ENCODE data around the gene BLM. TPM values are rescaled to one million over a fixed set of nuclear protein-coding genes. Genes with fewer than 3 reads are reported as not detected.
"Not testable (repeated sequence)": the region's sequence is repeated elsewhere in the genome, so short reads cannot be mapped to it uniquely, and the experiment has no call there.

The BLM gene
- total RNA-seq, 1 experiment from 2014 or later = 12.8 TPM

GRCh38 chr15:90845201-90845949, 128.2 kb downstream of the BLM start:
- no peak for DNase-seq (ENCODE audit: low spot score)

DNA sequence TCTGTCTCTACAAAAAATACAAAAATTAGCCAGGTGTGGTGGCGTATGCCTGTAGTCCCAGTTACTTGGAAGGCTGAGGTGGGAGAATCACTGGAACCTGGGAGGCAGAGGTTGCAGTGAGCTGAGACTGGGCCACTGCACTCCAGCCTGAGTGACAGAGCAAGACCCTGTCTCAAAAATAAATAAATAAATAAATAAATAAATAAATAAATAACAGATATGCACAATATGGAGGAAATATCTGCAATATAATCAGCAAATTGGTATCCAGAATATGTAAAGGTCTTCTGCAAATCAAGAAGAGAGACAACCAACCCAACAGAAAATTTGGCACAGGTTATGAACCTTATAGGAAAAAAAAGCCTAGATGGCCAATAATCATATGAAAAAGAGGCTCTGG, 132.3 kb downstream of the BLM start:
- not testable (repeated sequence) for DNase-seq (ENCODE audit: low spot score)

DNA sequence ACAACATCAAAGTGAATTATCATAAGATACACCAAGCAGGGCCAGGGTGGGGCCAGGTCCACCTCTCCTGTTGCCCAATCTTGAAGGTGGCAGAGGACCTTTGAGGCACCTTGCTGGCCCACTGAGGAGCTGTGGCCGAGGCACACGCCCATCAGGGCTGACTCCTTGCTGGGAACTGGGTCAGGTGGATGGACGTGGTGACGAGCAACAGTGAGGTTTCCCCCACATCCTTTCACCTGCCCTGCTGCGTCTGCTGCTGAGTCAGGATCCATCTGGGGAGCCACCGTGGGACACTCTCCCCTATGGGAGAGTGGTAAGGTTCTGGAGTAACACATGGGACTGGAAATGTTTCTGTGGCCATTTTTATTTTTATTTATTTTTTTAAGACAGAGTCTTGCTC, 134.0 kb downstream of the BLM start:
- DNase-seq (ENCODE audit: low spot score) = no peak

- no peak for DNase-seq (ENCODE audit: low spot score)
Measured at GRCh38 chr15:90851940-90852339, 134.8 kb downstream of the BLM start.

DNA sequence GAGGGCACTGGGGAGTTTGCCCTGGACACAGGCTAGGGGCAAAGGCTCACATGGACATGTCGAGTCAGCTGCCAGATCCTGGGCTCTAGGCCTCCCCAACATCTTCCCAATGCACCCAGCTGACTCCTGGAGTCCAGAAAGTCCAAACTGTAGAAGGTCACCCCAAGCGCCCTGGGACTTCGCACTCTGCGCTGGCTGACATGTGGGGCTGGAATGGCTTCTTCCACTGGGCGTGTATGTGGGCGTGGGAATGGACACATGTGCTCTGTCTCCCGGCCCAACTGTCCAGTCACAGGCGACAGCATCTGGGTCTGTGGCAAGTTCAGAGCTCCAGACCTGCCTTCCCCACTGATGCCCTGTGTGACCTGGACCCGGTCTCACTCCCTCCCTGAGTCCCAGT, 138.0 kb downstream of the BLM start:
- no peak for DNase-seq (ENCODE audit: low spot score)

DNA sequence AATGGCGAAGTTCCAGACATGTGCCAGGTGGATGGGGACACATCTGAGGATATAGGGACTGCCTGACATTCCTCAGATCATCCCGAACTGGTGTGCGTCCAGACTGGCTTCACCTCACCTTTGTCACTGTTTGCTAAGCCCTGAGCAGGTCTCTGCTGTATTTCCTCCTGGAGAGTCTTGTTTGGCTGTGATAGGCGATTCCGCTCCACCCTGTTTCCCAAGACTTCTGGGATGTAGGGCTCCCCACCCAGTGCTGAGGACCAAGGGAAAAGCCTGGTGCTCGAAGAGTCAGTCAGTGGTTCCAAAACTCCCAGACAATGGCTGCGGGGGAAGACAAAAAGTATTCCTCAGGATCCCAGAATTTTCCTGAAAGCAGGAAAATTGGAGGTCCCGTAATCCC, 140.2 kb downstream of the BLM start:
- DNase-seq (ENCODE audit: low spot score) = peak; percentile 89

DNA sequence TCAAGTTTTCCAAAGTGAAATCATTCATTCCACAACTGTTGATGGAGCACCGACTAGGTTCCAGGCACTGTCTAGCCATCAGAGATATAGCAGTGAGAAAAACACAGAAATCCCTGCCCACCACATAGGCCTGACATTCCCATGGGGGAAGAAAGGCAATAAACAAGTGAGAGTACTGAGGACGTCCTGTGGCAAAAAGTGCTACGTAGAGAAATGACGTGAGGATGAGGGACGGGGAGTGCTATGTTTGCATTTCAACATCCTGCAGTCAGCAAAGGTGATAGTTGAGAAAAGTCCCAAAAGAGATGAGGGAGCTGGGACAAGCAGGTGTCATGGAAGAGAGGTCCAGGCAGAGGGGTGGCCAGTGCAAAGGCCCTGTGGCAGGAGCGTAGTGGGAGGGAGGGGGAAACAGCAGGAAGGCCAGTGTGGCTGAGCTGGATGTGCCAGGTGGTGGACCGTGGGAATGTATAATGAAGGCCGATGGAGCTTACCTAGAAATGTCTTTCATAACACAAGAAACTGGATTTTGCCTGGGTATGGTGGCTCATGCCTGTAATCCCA, 140.8 kb downstream of the BLM start:
- no peak for DNase-seq (ENCODE audit: low spot score)

GRCh38 chr15:90859234-90860131, 142.3 kb downstream of the BLM start:
- DNase-seq (ENCODE audit: low spot score) = peak; percentile 37

- peak; percentile 82 for DNase-seq (ENCODE audit: low spot score)
Measured at GRCh38 chr15:90860450-90860849, 143.3 kb downstream of the BLM start.

GRCh38 chr15:90860942-90861675, 144.0 kb downstream of the BLM start:
- DNase-seq (ENCODE audit: low spot score) = peak; percentile 93

GRCh38 chr15:90862487-90862886, 145.3 kb downstream of the BLM start:
- no peak for DNase-seq (ENCODE audit: low spot score)

GRCh38 chr15:90862964-90863778, 146.0 kb downstream of the BLM start:
- no peak for DNase-seq (ENCODE audit: low spot score)

GRCh38 chr15:90863987-90864386, 146.8 kb downstream of the BLM start:
- DNase-seq (ENCODE audit: low spot score) = no peak

- DNase-seq (ENCODE audit: low spot score) = no peak
Measured at GRCh38 chr15:90864507-90864906, 147.4 kb downstream of the BLM start.

DNA sequence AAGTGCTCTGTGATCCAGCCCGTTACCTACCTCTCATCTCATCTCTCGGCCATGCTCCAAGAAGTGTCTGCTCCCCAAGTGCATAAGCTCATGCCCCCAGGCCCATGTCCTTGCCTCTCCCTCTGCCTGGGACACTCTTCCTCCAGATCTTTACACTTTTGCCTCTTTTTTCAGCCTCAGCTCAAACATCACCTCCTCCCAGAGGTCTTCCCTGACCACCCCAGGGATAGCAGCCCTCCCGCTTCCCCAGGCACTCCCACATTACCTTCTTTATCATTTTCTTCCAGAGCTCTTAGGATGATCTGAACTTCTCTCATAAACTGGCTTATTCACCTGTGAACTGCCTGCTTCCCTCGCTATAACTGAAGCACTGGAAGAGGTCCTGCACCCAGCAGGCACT, 148.6 kb downstream of the BLM start:
- DNase-seq (ENCODE audit: low spot score) = no peak

Small RNAs within 50 kb of the gene (small RNA-seq; reads per million reads assigned to genes)
- gene RF00093 (not detected), gene RN7SL363P (not detected)

Other genes starting within 250 kb of the BLM start
- gene CRTC3, start 187.4 kb upstream of the BLM start, total RNA-seq (2014; rRNA removed; shearing (Covaris generic)) = 6.5 and 7.3 TPM in 2 replicates
- gene FURIN, start 151.2 kb downstream of the BLM start, total RNA-seq (2014; rRNA removed; shearing (Covaris generic)) = 54.5 and 63.4 TPM in 2 replicates
- gene FES, start 167.2 kb downstream of the BLM start, total RNA-seq (2014; rRNA removed; shearing (Covaris generic)) = 0.31 and 0.43 TPM in 2 replicates
- gene MAN2A2, start 186.0 kb downstream of the BLM start, total RNA-seq (2014; rRNA removed; shearing (Covaris generic)) = 29.8 and 32.7 TPM in 2 replicates
- 41.1 and 45.7 TPM in 2 replicates for gene HDDC3, start 215.2 kb downstream of the BLM start, total RNA-seq (2014; rRNA removed; shearing (Covaris generic))
- 80.6 and 88.0 TPM in 2 replicates for gene UNC45A, start 217.9 kb downstream of the BLM start, total RNA-seq (2014; rRNA removed; shearing (Covaris generic))
- gene RCCD1, start 237.5 kb downstream of the BLM start, total RNA-seq (2014; rRNA removed; shearing (Covaris generic)) = 38.0 and 49.3 TPM in 2 replicates